GM19193 (cell line): ENCODE results near the gene AP5B1.

ENCODE experiments used
- POLR2A ChIP-seq: IDR thresholded peaks from 4 replicates; pipeline ENCODE4 v1.6.1; 2011; ENCODE audit not compliant: insufficient read depth, insufficient read length; ENCODE audit errors: extremely low read depth

AP5B1 gene

DNA sequence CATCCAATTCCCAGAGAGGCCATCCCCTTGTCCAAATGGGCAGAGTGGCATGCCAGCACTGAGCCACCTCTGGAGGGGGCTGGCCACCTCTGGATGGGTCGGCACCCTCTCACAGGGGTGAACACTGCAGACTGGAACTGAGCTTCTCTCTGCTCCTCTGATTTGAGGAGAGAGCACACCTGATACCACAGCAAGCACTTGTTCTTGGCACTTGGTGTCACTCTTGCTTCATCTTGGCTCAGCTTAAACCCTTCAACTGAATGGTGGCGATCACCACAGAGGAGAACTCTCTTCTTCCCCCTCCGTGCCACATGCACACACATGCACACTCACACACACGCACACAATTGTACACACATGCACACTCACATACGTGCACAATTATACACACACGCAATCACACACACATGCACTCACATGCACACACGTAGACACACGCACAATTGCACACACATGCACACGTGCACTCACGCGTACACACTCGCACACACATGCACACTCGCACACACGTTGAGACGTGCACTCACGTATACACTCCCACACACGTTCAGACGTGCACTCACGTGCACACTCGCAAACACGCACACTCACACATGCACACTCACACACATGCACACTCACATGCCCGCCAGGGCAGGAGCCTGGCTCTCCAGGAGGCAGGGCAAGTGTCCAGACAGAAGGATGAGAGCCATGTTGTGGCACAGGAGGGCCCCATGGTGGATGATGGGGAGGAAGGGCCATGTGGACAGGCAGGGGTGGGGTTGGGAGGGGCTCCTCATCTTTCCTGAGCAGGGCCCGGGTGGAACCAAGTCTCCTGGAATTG, 29.5 kb upstream of the AP5B1 start:
- no peak for TF ChIP-seq POLR2A

DNA sequence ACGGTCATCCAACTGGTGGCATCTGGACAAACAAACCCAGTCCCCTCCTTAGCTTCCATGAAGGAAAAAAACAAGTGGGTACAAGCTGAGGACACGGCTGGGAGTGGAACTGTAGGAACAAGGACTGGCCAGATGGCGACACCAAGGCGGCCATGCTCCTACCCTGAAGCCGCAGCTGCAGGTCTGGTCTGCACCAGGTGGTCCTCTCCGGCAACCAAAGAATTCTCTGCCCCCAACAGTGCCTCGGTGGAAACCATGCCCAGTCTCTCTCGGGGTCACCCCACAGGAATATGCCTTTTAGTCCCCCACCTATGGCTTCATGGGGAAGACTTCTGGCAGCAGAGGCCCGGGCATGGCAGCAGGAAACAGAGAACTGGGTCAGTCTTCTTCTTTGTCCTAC, 28.7 kb upstream of the AP5B1 start:
- no peak for TF ChIP-seq POLR2A

DNA sequence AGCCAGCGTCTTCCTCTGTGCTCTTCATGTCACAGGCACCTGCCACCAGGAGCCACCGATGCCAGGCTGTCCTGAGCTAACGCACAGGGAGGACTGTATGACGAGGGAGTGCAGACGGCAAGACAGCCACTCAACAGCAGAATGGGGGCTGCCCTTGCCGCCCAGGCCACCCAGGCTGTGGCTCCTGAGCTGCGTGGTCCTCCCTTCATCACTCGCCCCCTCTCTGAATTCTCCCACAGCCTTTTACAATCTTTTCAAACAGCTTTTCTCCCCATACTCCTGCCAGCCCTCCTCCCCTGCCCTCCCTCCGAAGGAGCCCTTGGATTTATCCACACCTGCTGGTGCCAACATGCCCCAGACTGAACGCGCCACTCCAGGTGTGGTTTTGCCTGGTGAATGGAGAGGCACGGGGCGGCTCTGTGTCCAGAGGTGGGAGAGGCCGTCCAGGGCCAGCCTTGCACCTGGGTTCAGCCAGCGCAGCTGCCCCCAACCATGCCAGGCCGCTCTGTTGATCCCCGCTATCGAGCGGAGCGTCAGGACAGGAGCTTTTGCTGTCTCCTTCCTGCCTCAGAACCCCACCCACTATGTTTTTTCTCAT, 28.1 kb upstream of the AP5B1 start:
- TF ChIP-seq POLR2A, result no peak

- TF ChIP-seq POLR2A, result no peak
Observed at GRCh38 chr11:65806979-65807378, 26.2 kb upstream of the AP5B1 start.

DNA sequence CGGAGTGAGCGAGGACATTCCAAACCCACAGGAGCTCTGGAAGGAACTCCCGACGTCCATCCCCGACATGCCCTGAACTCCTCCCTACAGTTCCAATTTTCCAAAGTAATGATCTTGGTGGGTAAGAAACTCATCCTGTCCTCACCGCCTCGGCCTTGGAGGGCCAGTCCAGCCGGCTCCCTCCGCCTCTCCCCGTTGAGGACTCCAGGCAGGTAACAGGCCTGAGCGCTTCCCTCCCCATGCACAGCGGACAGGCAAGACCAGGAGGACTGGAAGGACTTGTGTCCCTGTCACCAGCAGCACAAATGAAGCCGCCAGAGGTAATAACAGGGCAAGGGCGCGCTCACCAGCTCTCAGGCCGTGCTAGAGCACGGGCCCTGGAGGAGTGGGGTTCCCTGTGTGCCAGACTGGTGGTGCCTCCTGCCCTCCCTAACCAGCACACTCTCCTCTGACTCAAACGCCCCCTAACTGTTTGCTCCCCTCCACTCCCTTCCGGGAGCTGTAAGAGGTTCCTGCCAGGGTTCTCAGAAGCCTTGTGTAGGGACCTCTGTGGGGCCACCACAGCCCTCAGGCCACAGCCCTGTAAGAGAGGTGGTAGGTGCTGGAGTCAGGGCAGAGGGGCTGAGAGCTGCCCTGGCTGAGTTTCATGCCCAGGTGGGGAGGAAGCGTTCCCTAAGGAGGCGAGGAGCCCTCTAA, 23.2 kb upstream of the AP5B1 start:
- TF ChIP-seq POLR2A, result no peak

- TF ChIP-seq POLR2A, result no peak
Observed at GRCh38 chr11:65802841-65803240, 22.1 kb upstream of the AP5B1 start.

DNA sequence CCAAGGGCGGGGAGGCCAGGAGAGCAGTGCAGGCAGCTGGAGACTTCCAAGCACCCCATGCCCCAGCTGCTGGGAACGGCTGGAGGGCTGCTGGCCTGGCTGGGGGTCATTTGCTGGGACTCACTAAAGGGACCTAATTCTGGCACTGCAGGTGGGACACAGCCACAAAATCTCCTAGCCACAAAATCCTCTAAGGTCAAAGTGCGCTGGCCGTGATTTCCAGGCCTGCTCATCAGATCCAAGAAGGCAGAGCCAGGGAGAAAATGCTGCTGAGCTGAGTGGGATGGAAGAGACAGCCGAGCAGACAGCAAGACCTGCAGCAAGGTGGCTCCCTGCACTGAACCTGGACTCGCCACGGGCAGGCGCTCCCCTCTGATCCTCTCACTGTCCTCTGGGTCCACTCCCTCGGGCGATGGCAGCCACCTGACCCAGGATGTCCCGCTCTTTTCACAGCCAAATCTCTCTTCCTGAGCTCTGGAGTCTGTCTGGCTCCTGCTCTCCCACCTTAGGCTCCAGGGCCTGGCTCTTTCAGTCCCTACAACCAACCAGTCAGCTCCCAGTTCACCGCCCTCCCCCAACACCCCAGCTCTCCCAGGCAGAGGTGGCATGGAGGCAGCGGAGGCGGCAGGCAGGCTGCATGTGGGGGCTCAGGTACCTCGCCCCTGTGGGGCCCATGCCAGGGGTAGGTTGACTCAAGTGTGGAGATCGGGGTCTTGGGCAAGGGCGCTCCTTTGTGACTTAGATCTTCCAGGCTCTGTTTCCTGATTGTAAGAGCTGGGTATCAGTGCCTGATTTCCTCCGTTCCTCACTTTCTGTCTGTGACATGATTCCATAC, 20.6 kb upstream of the AP5B1 start:
- TF ChIP-seq POLR2A, result no peak

- TF ChIP-seq POLR2A, result no peak
Observed at GRCh38 chr11:65798882-65799281, 18.1 kb upstream of the AP5B1 start.

GRCh38 chr11:65797711-65798110, 16.9 kb upstream of the AP5B1 start:
- no peak for TF ChIP-seq POLR2A

- TF ChIP-seq POLR2A, result no peak
Observed at GRCh38 chr11:65796726-65797601, 16.2 kb upstream of the AP5B1 start.

GRCh38 chr11:65794570-65795510, 14.1 kb upstream of the AP5B1 start:
- TF ChIP-seq POLR2A, result no peak

- no peak for TF ChIP-seq POLR2A
Observed at GRCh38 chr11:65793625-65794400, 13.0 kb upstream of the AP5B1 start.

GRCh38 chr11:65793144-65793581, 12.4 kb upstream of the AP5B1 start:
- TF ChIP-seq POLR2A, result no peak

DNA sequence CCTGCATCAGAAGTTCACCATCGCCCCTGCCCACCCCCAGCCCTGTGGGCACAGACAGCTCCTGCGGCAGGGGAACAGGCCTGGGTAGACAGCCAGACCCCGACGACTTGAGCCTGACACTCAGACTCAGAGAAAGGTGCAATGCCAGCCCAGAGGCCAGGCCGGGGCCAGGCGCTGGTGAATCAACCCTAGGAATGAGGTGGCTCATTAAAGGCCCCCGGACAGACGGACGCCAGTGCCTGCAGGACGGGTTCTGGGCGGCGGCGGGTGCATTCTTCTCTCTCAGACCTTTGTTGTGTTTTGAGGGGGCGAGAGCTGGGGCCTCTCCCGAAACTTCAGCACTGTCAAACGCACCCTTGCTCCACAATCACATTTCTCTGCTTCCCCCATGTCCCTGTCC, 11.7 kb upstream of the AP5B1 start:
- no peak for TF ChIP-seq POLR2A
